ENCODE measurements around the gene TPP2. TPM values are rescaled to one million over a fixed set of nuclear protein-coding genes. Genes with fewer than 3 reads are reported as not detected.

TPP2 gene
- total RNA-seq, 1 experiment from 2014 or later, result 35.1 TPM

GRCh38 chr13:102659168-102659713 is 62.5 kb downstream of the TPP2 start:
- H3K4me3 ChIP-seq, result no peak overlapping the region
- CTCF ChIA-PET, result no interaction called here
- no peaks in the 10 kb centered on the region; the same call in 1 of the 2 replicates for H4K20me1 ChIP-seq (ENCODE audit: insufficient read depth)
- BruUV-seq (replicated peaks), result no TSS peak
- no peaks in the 10 kb centered on the region for H3K79me2 ChIP-seq (ENCODE audit: low read depth)
- intact Hi-C loops (cut with micrococcal nuclease; ENCODE audit: unreplicated experiment), result no loop called here
- peaks cover 36% of the 10 kb centered on the region for H3K36me3 ChIP-seq (ENCODE audit: low read depth)
- H3K27me3 ChIP-seq (ENCODE audit: insufficient read depth, low read depth), result no peaks in the 10 kb centered on the region
- peaks cover 12% of the 10 kb centered on the region; the same call in 1 of the 2 replicates for H3K9me3 ChIP-seq (ENCODE audit: insufficient read depth, low read depth)
- H3K4me1 ChIP-seq (replicated peaks; ENCODE audit: insufficient read depth), result no peaks in the 10 kb centered on the region
- H2AFZ ChIP-seq, result no peak overlapping the region
- no peak for DNase-seq
- POLR2A ChIA-PET (ENCODE audit: unreplicated experiment), result no interaction called here
- H3K27ac ChIP-seq, result no peak overlapping the region
- TF ChIP-seq CTCF (conservative IDR thresholded peaks at IDR 0.05), result no peak
- TF ChIP-seq EZH2 (IDR thresholded peaks at IDR 0.05; ENCODE audit: low read depth), result no peak
- H3K4me2 ChIP-seq, result no peak overlapping the region
- H3F3A ChIP-seq (ENCODE audit: insufficient read depth, low read depth), result no peaks in the 10 kb centered on the region
- no peaks in the 10 kb centered on the region for H3K9me2 ChIP-seq (ENCODE audit: insufficient read depth)

DNA sequence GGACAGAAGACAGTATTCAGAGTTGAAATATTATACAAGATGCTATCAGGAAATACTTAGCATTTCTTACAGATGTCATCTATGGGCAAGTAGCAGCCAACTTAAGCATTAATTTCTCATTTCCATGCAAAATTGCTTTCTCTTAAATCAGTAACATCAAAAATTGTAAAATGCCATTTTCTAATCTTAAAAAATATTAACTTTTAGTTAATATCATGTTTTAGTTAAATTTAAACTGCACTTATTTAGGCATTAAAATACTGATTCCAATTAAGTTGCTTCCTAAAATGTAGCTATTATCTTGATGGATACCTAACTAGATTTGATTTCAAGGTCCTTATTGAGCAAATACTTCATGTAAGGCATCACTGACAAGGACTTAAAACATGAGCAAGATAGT is 70.2 kb downstream of the TPP2 start:
- no peak for TF ChIP-seq EZH2 (IDR thresholded peaks at IDR 0.05; ENCODE audit: low read depth)
- no peak for TF ChIP-seq CTCF (conservative IDR thresholded peaks at IDR 0.05)
- Histone ChIP-seq H3K27ac (no peak overlapping the region), H3K79me2 (ENCODE audit: low read depth) (no peaks in the 10 kb centered on the region), H3K4me3 (no peak overlapping the region), H2AFZ (no peak overlapping the region), H3K4me1 (replicated peaks; ENCODE audit: insufficient read depth) (no peaks in the 10 kb centered on the region), H4K20me1 (ENCODE audit: insufficient read depth) (no peaks in the 10 kb centered on the region), H3F3A (ENCODE audit: insufficient read depth, low read depth) (no peaks in the 10 kb centered on the region), H3K9me3 (ENCODE audit: insufficient read depth, low read depth) (peaks cover 7% of the 10 kb centered on the region; the same call in 1 of the 2 replicates), H3K4me2 (no peak overlapping the region), H3K27me3 (ENCODE audit: insufficient read depth, low read depth) (no peaks in the 10 kb centered on the region), H3K36me3 (ENCODE audit: low read depth) (peaks cover 24% of the 10 kb centered on the region), H3K9me2 (ENCODE audit: insufficient read depth) (no peaks in the 10 kb centered on the region; the same call in 1 of the 2 replicates)
- no TSS peak for BruUV-seq (replicated peaks)
- DNase-seq, result no peak
- intact Hi-C loops (cut with micrococcal nuclease; ENCODE audit: unreplicated experiment), result loop anchor here (10.0 kb wide), 1 partner anchor 52 kb away; no protein-coding TSS in a partner anchor
- ChIA-PET CTCF (no interaction called here), POLR2A (ENCODE audit: unreplicated experiment) (no interaction called here)

GRCh38 chr13:102667911-102668310 is 71.1 kb downstream of the TPP2 start:
- intact Hi-C loops (cut with micrococcal nuclease; ENCODE audit: unreplicated experiment), result loop anchor here (10.0 kb wide), 1 partner anchor 53 kb away; no protein-coding TSS in a partner anchor
- Histone ChIP-seq H3K9me2 (ENCODE audit: insufficient read depth) (no peaks in the 10 kb centered on the region; the same call in 1 of the 2 replicates), H4K20me1 (ENCODE audit: insufficient read depth) (no peaks in the 10 kb centered on the region), H2AFZ (no peak overlapping the region), H3K27ac (no peak overlapping the region), H3K4me1 (replicated peaks; ENCODE audit: insufficient read depth) (no peaks in the 10 kb centered on the region), H3K79me2 (ENCODE audit: low read depth) (no peaks in the 10 kb centered on the region), H3K27me3 (ENCODE audit: insufficient read depth, low read depth) (no peaks in the 10 kb centered on the region), H3K36me3 (ENCODE audit: low read depth) (peaks cover 22% of the 10 kb centered on the region; the same call in 1 of the 2 replicates), H3K4me3 (no peak overlapping the region), H3F3A (ENCODE audit: insufficient read depth, low read depth) (no peaks in the 10 kb centered on the region), H3K4me2 (no peak overlapping the region), H3K9me3 (ENCODE audit: insufficient read depth, low read depth) (peaks cover 7% of the 10 kb centered on the region; the same call in 1 of the 2 replicates)
- BruUV-seq (replicated peaks), result no TSS peak
- no peak for DNase-seq
- CTCF ChIA-PET, result no interaction called here
- POLR2A ChIA-PET (ENCODE audit: unreplicated experiment), result no interaction called here
- TF ChIP-seq CTCF (conservative IDR thresholded peaks at IDR 0.05) (no peak), EZH2 (IDR thresholded peaks at IDR 0.05; ENCODE audit: low read depth) (no peak)
